Lower leg skin (tissue), 4 donors: Measurements from ENCODE around the gene DLG2. TPM values are rescaled to one million over a fixed set of nuclear protein-coding genes. Genes with fewer than 3 reads are reported as not detected.

Experiments
- DNase-seq, 2 donors: peaks; one replicate each; pipeline ENCODE4 v3.0.0-alpha.2; 2019; ENCODE audit warnings: low spot score in 2 of 2
- H3K4me3 ChIP-seq: fragments of 200-600 bp; sonication (generic); 2 replicates; pipeline ENCODE4 v1.5.1; 2017; ENCODE audit warnings: mild to moderate bottlenecking, low read depth; ENCODE audit not compliant: poor library complexity, severe bottlenecking
- CTCF ChIP-seq, 3 donors: fragments of 450-650 bp; IDR thresholded peaks; one replicate each; pipeline ENCODE4 v1.5.1; 2016; ENCODE audit warnings: antibody characterized with exemption in 3 of 3, mild to moderate bottlenecking in 3 of 3, moderate library complexity in 2 of 3
- POLR2A ChIP-seq, 2 donors: fragments of 450-650 bp; IDR thresholded peaks; one replicate each; pipeline ENCODE4 v1.6.1; 2016 to 2017; ENCODE audit warnings: antibody characterized with exemption in 2 of 2, mild to moderate bottlenecking in 1 of 2, moderate library complexity in 1 of 2
- WGBS, 2 donors: methylation state at CpG; one replicate each; pipeline ENCODE4 v1.1.5; 2018; 5-methylcytosine and 5-hydroxymethylcytosine counted together
- intact Hi-C: fragments of 100-400 bp; cut with DNase I; formaldehyde crosslinking; loops from one replicate; pipeline ENCODE4 v1.15.0; 2023; ENCODE audit warnings: low total_unique reads
- total RNA-seq, 4 donors: library from RNA; depleted of rRNA; stranded (reverse); fragments of >200 nt; gene quantifications; one replicate each; pipeline ENCODE4 v1.1.0, GENCODE V29; 2016

Gene DLG2
- total RNA-seq, 4 donors from 2014 or later: 37.6 to 68.3 (median 46.0) TPM

GRCh38 chr11:84837402-84838069 is 789.6 kb downstream of the DLG2 start:
- intact Hi-C loops: no loop called here
- TF ChIP-seq CTCF (IDR thresholded peaks at IDR 0.05): no peak
- no peak for TF ChIP-seq POLR2A (IDR thresholded peaks at IDR 0.05)
- DNase-seq: no peak
- no peak overlapping the region for H3K4me3 ChIP-seq
- 87 to 90% methylated on average over 3 of the region's 3 CpGs for WGBS, 2 donors

- intact Hi-C loops: no loop called here
Measured at GRCh38 chr11:84836371-84836770, 790.8 kb downstream of the DLG2 start.

GRCh38 chr11:84833488-84834088 is 793.6 kb downstream of the DLG2 start:
- intact Hi-C loops: no loop called here
- WGBS, 2 donors: 67 to 69% methylated on average over 2 of the region's 2 CpGs
- no peak for DNase-seq
- TF ChIP-seq POLR2A (IDR thresholded peaks at IDR 0.05) (no peak), CTCF (IDR thresholded peaks at IDR 0.05) (no peak)
- H3K4me3 ChIP-seq: no peak overlapping the region

More at GRCh38 chr11:84836371-84836770, 790.8 kb downstream of the DLG2 start:
- DNase-seq: no peak
- no peak overlapping the region for H3K4me3 ChIP-seq
- no peak for TF ChIP-seq POLR2A (IDR thresholded peaks at IDR 0.05)
- TF ChIP-seq CTCF (IDR thresholded peaks at IDR 0.05): no peak

GRCh38 chr11:84830372-84830771 is 796.8 kb downstream of the DLG2 start:
- H3K4me3 ChIP-seq: no peak overlapping the region
- no peak for TF ChIP-seq CTCF (IDR thresholded peaks at IDR 0.05)
- DNase-seq: no peak
- intact Hi-C loops: no loop called here

- intact Hi-C loops: no loop called here
- WGBS, 2 donors: 62 to 86% methylated on average over 2 of the region's 2 CpGs
- no peak overlapping the region for H3K4me3 ChIP-seq
- DNase-seq: no peak
- no peak for TF ChIP-seq POLR2A (IDR thresholded peaks at IDR 0.05)
- no peak for TF ChIP-seq CTCF (IDR thresholded peaks at IDR 0.05)
Measured at GRCh38 chr11:84829162-84829561, 798.0 kb downstream of the DLG2 start.

- DNase-seq: no peak
- no peak for TF ChIP-seq POLR2A (IDR thresholded peaks at IDR 0.05)
- TF ChIP-seq CTCF (IDR thresholded peaks at IDR 0.05): no peak
- intact Hi-C loops: no loop called here
- 85 to 95% methylated on average over 2 of the region's 2 CpGs for WGBS, 2 donors
- no peak overlapping the region for H3K4me3 ChIP-seq
Measured at GRCh38 chr11:84828616-84829015, 798.5 kb downstream of the DLG2 start.
